NCI-H510A treated with DMSO at 0.1 percent for 48 hours (cell line): ENCODE results near the gene SPATA16.
"Not testable (repeated sequence)": the region's sequence is repeated elsewhere in the genome, so short reads cannot be mapped to it uniquely, and the experiment has no call there.

Experiments
- DNase-seq: peaks from one replicate; lab custom pipeline; 2025; lab: John Stamatoyannopoulos, UW

SPATA16 gene

GRCh38 chr3:173140986-173141385 is at the start of gene SPATA16:
SPATA16 (minus strand) TSS chr3:173141235; CDS start chr3:173117731, 23,504 bp downstream.
- DNase-seq, result no peak

- DNase-seq, result not testable (repeated sequence)
Observed at GRCh38 chr3:173183022-173183421, 42.0 kb upstream of the SPATA16 start.

GRCh38 chr3:173173652-173174051 is 32.6 kb upstream of the SPATA16 start:
- DNase-seq, result no peak

DNA sequence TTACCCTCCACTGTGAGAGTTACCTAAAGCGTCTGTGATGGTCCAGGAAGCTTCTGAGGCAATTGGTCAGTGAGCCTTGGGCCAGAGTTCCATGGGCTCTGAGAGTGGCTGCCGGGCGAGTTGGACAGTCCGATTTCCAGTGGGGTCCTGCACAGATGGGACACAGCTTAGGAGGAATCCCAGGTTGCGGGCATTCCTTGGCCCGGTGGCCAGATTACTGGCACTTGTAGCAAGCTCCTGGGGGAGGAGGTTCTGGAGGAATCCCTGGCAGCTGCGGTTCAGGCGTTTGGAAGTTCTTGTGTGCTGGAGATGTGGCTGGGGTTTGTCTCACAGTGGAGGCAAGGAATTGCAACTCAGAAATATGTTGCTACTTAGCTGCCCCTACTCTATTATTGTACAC is 18.1 kb upstream of the SPATA16 start:
- DNase-seq, result not testable (repeated sequence)

DNA sequence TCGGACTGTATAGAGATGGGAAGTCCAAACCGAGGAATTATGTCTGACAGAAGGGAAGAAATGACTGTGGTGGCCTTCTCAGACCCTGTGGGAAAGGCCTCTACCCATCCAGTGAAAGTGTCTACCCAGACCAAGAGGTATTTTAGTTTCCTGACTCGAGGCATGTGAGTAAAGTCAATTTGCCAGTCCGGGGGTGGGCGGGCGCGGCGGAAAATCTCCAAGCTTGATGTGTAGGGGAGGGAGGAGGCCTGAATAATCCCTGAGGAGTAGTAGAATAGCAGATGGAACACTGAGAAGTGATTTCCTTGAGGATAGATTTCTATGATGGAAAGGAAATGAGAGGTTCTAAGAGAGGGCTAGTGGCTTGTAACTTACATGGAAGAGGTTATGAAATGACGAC is 15.5 kb upstream of the SPATA16 start:
- not testable (repeated sequence) for DNase-seq

GRCh38 chr3:173153631-173154030 is 12.6 kb upstream of the SPATA16 start:
- DNase-seq, result no peak

DNA sequence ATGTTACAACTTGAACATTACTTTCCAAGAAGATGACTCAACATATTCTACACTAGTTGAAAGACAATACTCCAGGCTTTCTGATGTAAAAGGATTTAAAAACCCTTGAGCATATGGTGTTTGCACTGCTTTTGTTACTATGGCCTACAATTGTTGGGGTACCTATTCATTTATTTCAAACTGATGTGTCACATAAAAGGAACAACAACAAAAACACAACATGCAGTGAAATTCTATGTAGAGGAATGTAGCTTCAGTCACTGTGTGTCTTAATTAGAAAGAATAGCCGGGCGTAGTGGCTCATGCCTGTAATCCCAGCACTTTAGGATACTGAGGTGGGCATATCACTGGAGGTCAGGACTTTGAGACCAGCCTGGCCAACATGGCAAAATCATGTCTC is 1.6 kb downstream of the SPATA16 start:
- no peak for DNase-seq

DNA sequence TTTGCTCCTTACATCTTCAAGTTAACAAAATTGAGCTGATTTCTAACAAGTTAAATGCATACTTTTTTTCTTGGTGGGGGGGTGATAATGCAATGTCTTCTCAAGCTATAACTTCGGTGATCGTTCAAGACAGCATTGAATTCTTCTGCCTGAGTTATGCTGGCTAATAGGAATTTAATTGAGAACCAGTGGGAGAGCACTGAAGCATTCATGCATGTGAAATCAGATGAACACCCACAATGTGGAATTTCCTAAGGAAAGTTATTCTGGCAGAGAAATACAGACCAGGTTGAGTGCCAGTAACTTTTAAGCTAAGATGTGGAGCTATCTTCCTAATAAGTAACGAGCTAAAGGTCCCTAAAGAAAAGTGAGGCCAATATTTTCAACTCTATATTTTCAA is 3.0 kb downstream of the SPATA16 start:
- DNase-seq, result no peak

- no peak for DNase-seq
Observed at GRCh38 chr3:173135059-173135458, 6.0 kb downstream of the SPATA16 start.

DNA sequence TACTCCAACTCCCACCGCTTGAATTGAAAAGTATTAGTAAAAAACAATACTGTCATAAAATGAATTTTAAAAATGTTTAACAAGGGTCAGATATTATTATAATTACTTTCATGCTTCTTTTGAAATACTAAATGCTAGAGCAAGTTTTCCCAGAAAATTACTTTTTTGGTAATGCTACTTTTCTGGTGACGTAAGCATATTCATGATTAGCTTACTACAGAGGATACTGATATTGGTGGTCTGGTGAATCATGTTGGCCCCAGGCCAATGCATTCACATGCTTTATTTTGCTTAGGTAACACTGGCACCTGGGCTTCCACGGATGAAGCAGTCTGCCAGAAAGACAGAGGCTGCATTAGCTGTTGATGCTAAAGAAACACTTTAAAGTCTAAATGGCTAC is 12.4 kb downstream of the SPATA16 start:
- no peak for DNase-seq

GRCh38 chr3:173111321-173111720 is 29.7 kb downstream of the SPATA16 start:
- DNase-seq, result no peak

- DNase-seq, result no peak
Observed at GRCh38 chr3:173109143-173109542, 31.9 kb downstream of the SPATA16 start.

DNA sequence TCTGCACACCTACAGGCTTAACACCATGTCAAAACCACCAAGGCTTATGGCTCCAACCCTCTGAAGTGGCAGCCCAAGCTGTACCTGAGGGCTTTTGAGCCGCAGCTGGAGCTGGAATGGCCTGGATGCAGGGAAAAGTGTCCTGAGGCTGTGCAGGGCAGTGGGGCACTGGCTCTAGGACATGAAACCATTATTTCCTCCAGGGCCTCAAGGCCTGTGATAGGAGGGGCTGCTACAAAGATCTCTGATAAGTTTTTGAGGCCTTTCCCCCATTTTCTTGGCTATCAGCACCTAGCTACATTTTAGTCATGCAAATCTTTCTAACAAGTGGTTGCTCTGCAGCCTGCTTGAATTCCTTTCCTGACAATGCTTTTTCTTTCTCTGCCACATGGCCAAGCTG is 37.6 kb downstream of the SPATA16 start:
- DNase-seq, result no peak

- no peak for DNase-seq
Observed at GRCh38 chr3:173098959-173099358, 42.1 kb downstream of the SPATA16 start.

DNA sequence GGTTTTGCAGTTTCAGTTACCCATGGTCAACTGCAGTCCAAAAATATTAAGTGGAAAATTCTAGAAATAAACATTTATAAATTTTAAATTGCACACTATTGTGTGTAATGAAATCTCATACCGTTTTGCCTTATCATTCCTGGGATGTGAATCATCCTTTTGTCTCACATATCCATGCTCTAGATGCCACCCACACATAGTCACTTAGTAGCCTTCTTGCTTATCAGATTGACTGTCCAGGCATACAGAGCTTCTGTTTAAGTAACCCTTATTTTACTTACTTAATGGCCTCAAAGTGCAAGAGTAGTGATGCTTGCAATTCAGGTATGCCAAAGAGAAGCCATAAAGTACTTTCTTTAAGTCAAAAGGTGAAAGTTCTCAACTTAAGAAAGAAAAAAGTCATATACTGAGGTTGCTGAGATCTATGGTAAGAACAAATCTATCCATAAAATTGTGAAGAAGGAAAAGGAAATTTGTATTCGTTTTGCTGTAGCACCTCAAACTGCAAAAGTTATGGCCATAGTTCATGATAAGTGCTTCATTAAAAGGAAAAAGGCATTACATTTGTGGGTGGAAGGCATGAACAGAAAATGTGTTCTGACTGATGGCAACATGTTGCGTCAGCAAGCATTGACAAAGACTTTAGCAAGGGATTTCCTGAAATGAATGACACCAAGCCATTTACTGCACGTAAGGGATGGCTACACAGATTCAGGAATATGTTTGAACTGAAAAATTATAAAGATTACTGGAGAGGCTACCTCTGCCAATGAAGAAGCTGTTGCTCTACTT is 43.8 kb downstream of the SPATA16 start:
- no peak for DNase-seq

DNA sequence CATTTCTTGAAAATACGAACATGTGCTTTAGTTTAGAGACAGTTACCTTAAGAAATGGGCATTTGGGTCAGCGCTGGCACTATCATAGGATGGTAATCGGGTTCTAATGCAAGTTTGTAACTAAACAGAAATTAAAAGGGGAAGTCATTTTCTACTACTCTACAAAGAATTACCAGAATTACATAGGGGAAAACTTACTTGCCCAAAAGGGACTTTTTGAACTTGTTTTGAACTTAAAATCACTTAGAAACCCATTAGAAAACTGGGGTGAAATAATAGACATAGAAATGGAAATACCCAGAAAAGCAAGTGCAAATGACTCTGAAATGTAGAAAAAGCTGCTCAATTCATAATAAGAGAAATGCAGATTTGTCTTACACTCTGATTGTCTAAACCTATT is 44.9 kb downstream of the SPATA16 start:
- DNase-seq, result no peak

GRCh38 chr3:173092038-173092437 is 49.0 kb downstream of the SPATA16 start:
- no peak for DNase-seq

DNA sequence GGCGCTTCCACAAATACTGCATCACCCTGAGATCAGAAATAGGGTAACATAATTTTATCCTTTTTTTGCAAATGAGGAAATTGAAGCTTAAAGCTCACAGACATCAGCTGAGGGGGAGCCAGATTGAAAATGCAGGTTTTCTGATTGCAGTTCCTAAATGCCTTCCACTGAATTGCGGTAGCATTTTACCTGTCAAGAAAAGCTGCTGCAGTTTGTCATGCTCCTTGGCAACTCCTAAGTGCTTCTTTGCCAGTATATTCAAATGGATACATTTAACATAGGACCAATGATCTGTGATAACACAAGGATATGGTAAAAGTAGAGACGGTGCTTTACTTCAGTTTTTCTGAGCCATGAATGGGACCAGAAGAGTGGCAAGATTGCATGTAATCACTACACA is 50.5 kb downstream of the SPATA16 start:
- DNase-seq, result no peak

DNA sequence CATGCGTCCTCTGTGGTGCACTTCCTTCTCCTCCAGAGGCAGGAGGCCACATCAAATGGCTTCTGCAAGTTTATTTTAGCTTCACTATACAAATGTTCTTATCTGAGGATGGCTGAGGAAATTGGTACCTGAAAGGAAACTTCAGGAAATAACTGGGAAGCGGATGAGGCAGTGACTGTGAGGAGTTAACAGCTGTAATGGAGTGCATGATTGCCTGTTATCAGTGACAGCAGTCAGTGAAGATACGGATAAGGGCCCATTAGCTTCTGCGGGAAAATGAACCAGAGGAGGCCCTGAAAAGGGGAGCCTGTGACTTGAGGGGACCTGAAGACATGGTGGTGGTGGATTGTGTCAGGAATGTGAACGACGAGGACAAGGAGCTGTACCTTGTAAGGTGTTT is 51.8 kb downstream of the SPATA16 start:
- DNase-seq, result no peak

- no peak for DNase-seq
Observed at GRCh38 chr3:173078525-173078924, 62.5 kb downstream of the SPATA16 start.

DNA sequence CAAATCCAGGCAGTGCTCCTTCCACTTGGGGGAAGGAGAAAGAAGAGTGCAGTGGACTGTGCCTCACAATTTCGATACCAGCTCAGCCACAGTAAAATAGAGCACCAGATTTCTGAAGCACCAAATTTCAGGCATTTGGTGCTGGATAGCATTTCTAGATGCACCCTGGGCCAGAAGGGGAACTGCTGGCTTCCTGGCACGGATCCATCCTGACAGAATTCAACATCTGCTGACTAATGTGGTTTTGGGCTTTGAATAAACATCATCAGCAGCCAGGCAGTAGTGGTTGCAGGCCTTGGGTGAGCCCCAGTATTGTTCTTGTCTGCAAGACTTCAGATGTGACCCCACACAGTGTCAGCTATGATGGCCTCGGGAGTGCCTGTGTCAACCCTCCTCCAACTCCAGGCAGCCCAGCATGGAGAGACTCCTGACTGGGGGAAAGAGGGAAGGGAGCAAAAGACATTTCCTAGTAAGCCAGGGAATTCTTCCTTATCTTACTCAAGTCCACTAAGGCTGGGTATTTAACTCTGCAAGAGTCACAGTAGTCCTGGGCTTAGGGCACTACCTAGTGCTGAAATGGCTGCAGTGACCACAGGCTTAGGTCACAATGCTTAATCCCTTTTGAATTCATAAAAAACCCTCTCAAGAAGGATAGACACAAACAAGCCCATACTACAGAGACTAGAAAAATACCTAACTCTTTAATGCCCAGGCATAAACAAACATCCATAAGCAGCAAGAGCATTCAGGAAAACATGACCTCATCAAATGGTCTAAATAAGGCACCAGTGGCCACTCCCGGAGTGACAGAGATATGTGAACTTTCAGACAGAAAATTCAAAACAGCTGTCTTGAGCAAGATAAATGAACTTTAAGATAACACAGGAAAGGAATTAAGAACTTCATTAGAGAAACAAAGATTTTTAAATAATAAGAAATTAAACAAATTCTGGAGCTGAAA is 74.7 kb downstream of the SPATA16 start:
- no peak for DNase-seq

DNA sequence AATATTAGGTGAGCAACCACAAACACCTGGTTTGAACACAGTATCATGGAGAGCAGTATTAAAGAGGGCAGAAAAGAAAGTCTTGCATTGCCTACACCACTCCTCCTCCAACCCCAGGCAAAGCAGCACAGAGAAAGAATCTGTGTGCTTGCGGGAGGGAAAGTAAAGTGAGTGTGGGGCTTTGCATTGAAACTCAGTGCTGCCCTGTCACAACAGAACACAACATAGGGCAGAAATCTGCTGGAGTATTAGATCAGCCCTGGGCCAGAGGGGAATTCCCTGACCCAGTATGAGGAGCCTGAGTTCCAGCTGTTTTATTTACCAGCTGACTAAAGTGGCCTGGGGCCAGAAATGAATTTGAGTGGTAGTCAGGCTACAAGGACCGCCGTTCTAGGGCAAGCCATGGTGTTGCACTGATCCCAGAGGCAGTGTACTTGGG is 75.5 kb downstream of the SPATA16 start:
- no peak for DNase-seq

DNA sequence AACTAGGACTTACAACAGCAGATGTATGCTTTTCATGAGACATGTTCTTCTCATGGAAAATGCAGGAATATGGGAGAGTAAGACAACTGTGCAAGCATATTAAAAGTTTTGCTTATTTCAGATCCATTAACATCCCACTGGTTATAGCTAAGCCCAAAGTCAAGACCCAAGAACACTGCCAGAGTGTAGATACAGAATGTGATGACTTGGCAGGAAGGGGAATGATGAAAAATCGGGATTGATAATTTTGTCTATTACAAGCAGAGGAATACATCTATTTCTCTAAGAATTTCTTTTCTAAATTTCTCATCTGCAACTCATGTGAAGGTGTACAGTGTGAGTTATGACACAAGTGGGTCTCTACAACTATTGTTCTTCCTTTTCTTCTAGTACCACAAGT is 76.4 kb downstream of the SPATA16 start:
- DNase-seq, result no peak
